ENCODE data around the gene CACNB1. TPM values are rescaled to one million over a fixed set of nuclear protein-coding genes. Genes with fewer than 3 reads are reported as not detected.

CACNB1 gene
- total RNA-seq, 1 experiment from 2014 or later = 6.6 TPM

GRCh38 chr17:39200070-39200879, 2.8 kb upstream of the CACNB1 start, which contains the start of gene RPL19:
TSS of gene RPL19 (plus strand) at chr17:39200283. CDS start at chr17:39200345, 62 bp downstream.
- DNase-seq (ENCODE audit: unreplicated experiment) = no peak
- BruUV-seq (replicated peaks) = TSS peak; percentile 12
- no peaks in the 10 kb centered on the region for H3K9me3 Mint-ChIP-seq (ENCODE audit: unreplicated experiment)
- no peak for TF ChIP-seq CTCF (IDR thresholded peaks at IDR 0.05; ENCODE audit: unreplicated experiment)
- ChIA-PET CTCF (interaction anchor here (0.6 to 13.7 kb wide), 4 partner anchors 9 to 46 kb away, joined by 3 to 485 read pairs (median 4); no protein-coding TSS in a partner anchor), POLR2A (interaction anchor here (0.6 to 2.6 kb wide), 40 partner anchors 9 to 539 kb away, joined by 3 to 35 read pairs (median 5); partner anchors contain the start of genes FBXL20, FBXO47, MLLT6 and PGAP3)
- peaks cover 59% of the 10 kb centered on the region for H3K36me3 Mint-ChIP-seq (ENCODE audit: insufficient read depth, unreplicated experiment)
- intact Hi-C loops (cut with micrococcal nuclease) = no loop called here
- peak within 1 kb of the TSS; percentile 100 for H3K27ac Mint-ChIP-seq (ENCODE audit: low read depth, unreplicated experiment)
- H3K4me3 Mint-ChIP-seq (ENCODE audit: unreplicated experiment) = peak within 1 kb of the TSS; percentile 90
- peaks cover 22% of the 10 kb centered on the region for H3K4me1 Mint-ChIP-seq (ENCODE audit: insufficient read depth, unreplicated experiment)
- H3K27me3 Mint-ChIP-seq (ENCODE audit: insufficient read depth, unreplicated experiment) = no peaks in the 10 kb centered on the region

DNA sequence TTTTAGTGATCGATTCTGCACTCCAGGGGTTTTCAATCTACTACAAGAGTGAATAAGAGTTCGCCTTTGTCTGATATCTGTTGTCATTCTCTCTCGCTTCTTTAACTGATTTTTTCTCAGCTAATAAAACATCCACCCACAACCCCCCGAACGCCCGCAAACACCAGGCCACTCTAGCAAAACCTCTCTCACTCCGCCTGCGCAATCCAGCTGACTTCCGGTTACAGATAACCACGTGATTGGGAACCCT, 2.3 kb upstream of the CACNB1 start:
- BruUV-seq (replicated peaks) = no TSS peak
- H3K36me3 Mint-ChIP-seq (ENCODE audit: insufficient read depth, unreplicated experiment) = peaks cover 53% of the 10 kb centered on the region
- ChIA-PET POLR2A (interaction anchor here (0.6 to 2.6 kb wide), 41 partner anchors 9 to 539 kb away, joined by 3 to 35 read pairs (median 5); partner anchors contain the start of genes FBXL20, FBXO47, MLLT6 and PGAP3), CTCF (interaction anchor here (1.0 to 13.7 kb wide), 3 partner anchors 9 to 45 kb away, joined by 4 to 485 read pairs (median 5); no protein-coding TSS in a partner anchor)
- peak; percentile 95 for DNase-seq (ENCODE audit: unreplicated experiment)
- intact Hi-C loops (cut with micrococcal nuclease) = loop anchor here (5.0 kb wide), 1 partner anchor 37 kb away; no protein-coding TSS in a partner anchor
- peak overlapping the region; percentile 100 for H3K27ac Mint-ChIP-seq (ENCODE audit: low read depth, unreplicated experiment)
- H3K4me1 Mint-ChIP-seq (ENCODE audit: insufficient read depth, unreplicated experiment) = peaks cover 22% of the 10 kb centered on the region
- H3K27me3 Mint-ChIP-seq (ENCODE audit: insufficient read depth, unreplicated experiment) = no peaks in the 10 kb centered on the region
- TF ChIP-seq CTCF (IDR thresholded peaks at IDR 0.05; ENCODE audit: unreplicated experiment) = no peak
- H3K4me3 Mint-ChIP-seq (ENCODE audit: unreplicated experiment) = peak overlapping the region; percentile 90
- no peaks in the 10 kb centered on the region for H3K9me3 Mint-ChIP-seq (ENCODE audit: unreplicated experiment)

- Mint-ChIP-seq H3K9me3 (ENCODE audit: unreplicated experiment) (no peaks in the 10 kb centered on the region), H3K4me1 (ENCODE audit: insufficient read depth, unreplicated experiment) (peaks cover 22% of the 10 kb centered on the region), H3K36me3 (ENCODE audit: insufficient read depth, unreplicated experiment) (peaks cover 38% of the 10 kb centered on the region), H3K4me3 (ENCODE audit: unreplicated experiment) (peak overlapping the region; percentile 73), H3K27ac (ENCODE audit: low read depth, unreplicated experiment) (no peak overlapping the region), H3K27me3 (ENCODE audit: insufficient read depth, unreplicated experiment) (no peaks in the 10 kb centered on the region)
- TF ChIP-seq CTCF (IDR thresholded peaks at IDR 0.05; ENCODE audit: unreplicated experiment) = no peak
- intact Hi-C loops (cut with micrococcal nuclease) = loop anchor here (5.0 kb wide), 1 partner anchor 36 kb away; no protein-coding TSS in a partner anchor
- ChIA-PET CTCF (interaction anchor here (13.7 kb wide), 1 partner anchor 42 kb away, joined by 485 read pairs; no protein-coding TSS in a partner anchor), POLR2A (interaction anchor here (0.6 to 2.6 kb wide), 2 partner anchors 35 to 45 kb away, joined by 3 to 35 read pairs; no protein-coding TSS in a partner anchor)
- DNase-seq (ENCODE audit: unreplicated experiment) = no peak
- no TSS peak for BruUV-seq (replicated peaks)
Measured at GRCh38 chr17:39198186-39198566, 707 bp upstream of the CACNB1 start.

DNA sequence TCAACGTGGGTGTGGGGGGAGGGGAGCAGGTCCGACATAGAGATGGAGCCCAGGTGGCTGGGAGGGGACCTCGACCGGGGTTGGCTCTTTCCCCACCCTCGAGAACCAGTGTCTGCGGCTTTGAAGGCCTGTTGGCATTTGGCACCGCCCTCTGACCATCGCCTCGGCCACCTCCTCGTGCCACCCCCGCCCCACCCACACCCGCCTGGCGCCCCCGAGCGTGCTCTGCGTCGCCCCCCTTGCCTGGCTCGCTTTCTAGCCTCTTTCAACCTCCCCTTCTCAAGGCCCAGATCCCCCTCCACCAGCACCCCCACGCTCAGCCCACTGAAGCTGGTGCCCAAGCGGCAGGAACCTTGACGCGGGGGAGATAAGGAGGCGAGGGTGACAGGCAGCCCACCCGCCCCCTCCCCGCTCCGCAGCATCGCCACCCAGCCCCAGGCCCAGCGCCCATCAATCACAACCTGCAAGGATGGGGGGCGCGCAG, 619 bp downstream of the CACNB1 start:
- no peak for TF ChIP-seq CTCF (IDR thresholded peaks at IDR 0.05; ENCODE audit: unreplicated experiment)
- Mint-ChIP-seq H3K36me3 (ENCODE audit: insufficient read depth, unreplicated experiment) (peaks cover 31% of the 10 kb centered on the region), H3K27me3 (ENCODE audit: insufficient read depth, unreplicated experiment) (no peaks in the 10 kb centered on the region), H3K9me3 (ENCODE audit: unreplicated experiment) (no peaks in the 10 kb centered on the region), H3K4me1 (ENCODE audit: insufficient read depth, unreplicated experiment) (peaks cover 13% of the 10 kb centered on the region), H3K27ac (ENCODE audit: low read depth, unreplicated experiment) (no peak overlapping the region), H3K4me3 (ENCODE audit: unreplicated experiment) (peak overlapping the region; percentile 73)
- no TSS peak for BruUV-seq (replicated peaks)
- POLR2A ChIA-PET = no interaction called here
- CTCF ChIA-PET = interaction anchor here (0.8 to 1.6 kb wide), 3 partner anchors 19 to 34 kb away, joined by 3 to 4 read pairs (median 4); no protein-coding TSS in a partner anchor
- intact Hi-C loops (cut with micrococcal nuclease) = loop anchor here (5.0 kb wide), 1 partner anchor 35 kb away; no protein-coding TSS in a partner anchor
- DNase-seq (ENCODE audit: unreplicated experiment) = no peak

Measured in MCF 10A (cell line).